HepG2 (cell line): ENCODE data around the gene CTSW. TPM values are rescaled to one million over a fixed set of nuclear protein-coding genes. Genes with fewer than 3 reads are reported as not detected.

Experiments
- ARNT ChIP-seq: fragments of 450-650 bp; IDR thresholded peaks from 2 replicates; pipeline ENCODE4 v1.6.1; 2017
- CAMTA2 ChIP-seq: sonication (generic); formaldehyde crosslinking; IDR thresholded peaks from 2 replicates; pipeline ENCODE4 v1.4.0; 2020; ENCODE audit warnings: mild to moderate bottlenecking, missing genetic modification reagents, borderline replicate concordance
- CC2D1A ChIP-seq: sonication (generic); formaldehyde crosslinking; IDR thresholded peaks from 2 replicates; pipeline ENCODE4 v1.8.1; 2023; ENCODE audit warnings: mild to moderate bottlenecking, missing genetic modification reagents
- ESRRA ChIP-seq: sonication (generic); formaldehyde crosslinking; IDR thresholded peaks from 2 replicates; pipeline ENCODE4 v1.5.1; 2020; ENCODE audit warnings: mild to moderate bottlenecking, low read depth, missing genetic modification reagents
- FOXK1 ChIP-seq: sonication (generic); formaldehyde crosslinking; IDR thresholded peaks from 2 replicates; pipeline ENCODE4 v1.4.0; 2020; ENCODE audit warnings: low read depth, missing genetic modification reagents, borderline replicate concordance
- GATA4 ChIP-seq: sonication (generic); IDR thresholded peaks from 2 replicates; pipeline ENCODE4 v1.6.1; 2016; ENCODE audit warnings: antibody characterized with exemption, low read depth, borderline replicate concordance
- GFI1 ChIP-seq: sonication (generic); formaldehyde crosslinking; IDR thresholded peaks from 2 replicates; pipeline ENCODE4 v1.5.0; 2020; ENCODE audit warnings: missing genetic modification reagents, mild to moderate bottlenecking, borderline replicate concordance
- HNRNPH1 ChIP-seq: fragments of 200-400 bp; formaldehyde crosslinking; optimal IDR thresholded peaks from 2 replicates; pipeline ENCODE3; 2017; ENCODE audit warnings: mild to moderate bottlenecking, low read depth, low read length
- HNRNPK ChIP-seq: fragments of 200-400 bp; formaldehyde crosslinking; IDR thresholded peaks from 2 replicates; pipeline ENCODE4 v1.6.1; 2018; ENCODE audit warnings: low read length, low read depth, moderate library complexity, mild to moderate bottlenecking; ENCODE audit not compliant: poor library complexity, severe bottlenecking
- MLLT10 ChIP-seq: sonication (generic); formaldehyde crosslinking; IDR thresholded peaks from 2 replicates; pipeline ENCODE4 v1.4.0; 2020; ENCODE audit warnings: missing genetic modification reagents
- MTERF4 ChIP-seq: sonication (generic); formaldehyde crosslinking; IDR thresholded peaks from 2 replicates; pipeline ENCODE4 v1.8.0; 2023; ENCODE audit warnings: mild to moderate bottlenecking, missing genetic modification reagents
- NFIC ChIP-seq: IDR thresholded peaks from 2 replicates; pipeline ENCODE4 v1.6.1; 2012; ENCODE audit warnings: mild to moderate bottlenecking, low read length, inconsistent platforms
- NPAS2 ChIP-seq: sonication (generic); formaldehyde crosslinking; IDR thresholded peaks from 2 replicates; pipeline ENCODE4 v1.8.0; 2022; ENCODE audit warnings: mild to moderate bottlenecking, missing genetic modification reagents, borderline replicate concordance
- NR2C2 ChIP-seq: sonication (generic); formaldehyde crosslinking; IDR thresholded peaks from 2 replicates; pipeline ENCODE4 v1.4.0; 2020; ENCODE audit warnings: missing genetic modification reagents, mild to moderate bottlenecking, moderate library complexity, borderline replicate concordance
- NR3C1 ChIP-seq: sonication (generic); formaldehyde crosslinking; IDR thresholded peaks from 2 replicates; pipeline ENCODE4 v1.4.0; 2020; ENCODE audit warnings: missing genetic modification reagents
- SIN3A ChIP-seq: IDR thresholded peaks from 2 replicates; pipeline ENCODE4 v1.6.1; 2011; ENCODE audit warnings: low read depth, mild to moderate bottlenecking, control low read depth, low read length, borderline replicate concordance
- SRSF4 ChIP-seq: fragments of 200-400 bp; formaldehyde crosslinking; IDR thresholded peaks from one replicate; pipeline ENCODE4 v1.6.1; 2018; ENCODE audit warnings: mild to moderate bottlenecking, low read depth, low read length, moderate library complexity; ENCODE audit not compliant: poor library complexity, severe bottlenecking
- TBP ChIP-seq: sonication (generic); formaldehyde crosslinking; IDR thresholded peaks from 2 replicates; pipeline ENCODE4 v1.5.0; 2020; ENCODE audit warnings: missing genetic modification reagents
- ZNF121 ChIP-seq: sonication (generic); formaldehyde crosslinking; IDR thresholded peaks from 2 replicates; pipeline ENCODE4 v1.5.0; 2020; ENCODE audit warnings: mild to moderate bottlenecking, missing genetic modification reagents
- ZNF138 ChIP-seq: sonication (generic); formaldehyde crosslinking; IDR thresholded peaks from 2 replicates; pipeline ENCODE4 v1.5.0; 2020; ENCODE audit warnings: mild to moderate bottlenecking, low read depth, missing genetic modification reagents
- ZNF263 ChIP-seq: sonication (generic); formaldehyde crosslinking; IDR thresholded peaks from 2 replicates; pipeline ENCODE4 v1.4.0; 2020; ENCODE audit warnings: missing genetic modification reagents
- ZNF33B ChIP-seq: sonication (generic); formaldehyde crosslinking; IDR thresholded peaks from 2 replicates; pipeline ENCODE4 v1.5.1; 2020; ENCODE audit warnings: mild to moderate bottlenecking, missing genetic modification reagents
- ZNF576 ChIP-seq: sonication (generic); formaldehyde crosslinking; IDR thresholded peaks from 2 replicates; pipeline ENCODE4 v1.4.0; 2020; ENCODE audit warnings: mild to moderate bottlenecking, missing genetic modification reagents
- ZNF614 ChIP-seq: IDR thresholded peaks from 2 replicates; pipeline ENCODE4 v1.6.1; 2018; ENCODE audit warnings: missing biosample characterization, missing genetic modification reagents, inconsistent platforms, borderline replicate concordance
- ZNF891 ChIP-seq: sonication (generic); formaldehyde crosslinking; IDR thresholded peaks from 2 replicates; pipeline ENCODE4 v1.5.0; 2020; ENCODE audit warnings: mild to moderate bottlenecking, missing genetic modification reagents
- polyA plus RNA-seq, 8 experiments: library from polyadenylated mRNA; depleted of rRNA in 3 of 8; stranded (reverse) in 7 of 8; unstranded in 1 of 8; fragments of >200 nt; fragmentation: Illumina TruSeq in 4 of 8; extraction: Trizol in 4 of 8; gene quantifications; 2 replicates each; pipeline versions ENCODE4 v1.2.1 to v1.2.3, GENCODE V29; 2011 to 2016; ENCODE audit warnings: low read depth in 4 of 8, missing spikeins in 1 of 8, mixed read lengths in 1 of 8; ENCODE audit not compliant: insufficient read depth in 1 of 8
- total RNA-seq, 5 experiments: library from RNA; depleted of rRNA; stranded (reverse); fragments of >200 nt; fragmentation: Illumina TruSeq; extraction: Trizol; gene quantifications; 2 replicates each; pipeline ENCODE4 v1.2.3, GENCODE V29; 2016; ENCODE audit warnings: low read depth in 1 of 5
- TF ChIP-seq, protein P1 (sequence below): sonication (generic); formaldehyde crosslinking; IDR thresholded peaks from 2 replicates; pipeline ENCODE4 v1.4.0; 2020; ENCODE audit warnings: missing genetic modification reagents

Gene CTSW
- total and polyA plus RNA-seq, 2 of the 13 experiments (the other 11 are each of a cell fraction or from before 2014, with no cell fraction given) = 0.09 TPM; not detected in 1

- TF ChIP-seq ESRRA (CRISPR knock-in tag) = peak; percentile 49; the same call in 1 of the 2 replicates
- TF ChIP-seq ZNF263 (CRISPR knock-in tag) = peak; percentile 67; the same call in 1 of the 2 replicates
- TF ChIP-seq ARNT = no peak
- TF ChIP-seq NPAS2 (CRISPR knock-in tag) = 0 out of 2 replicates have a peak, but pooled peaks have one; percentile 57
- TF ChIP-seq, protein P1, sequence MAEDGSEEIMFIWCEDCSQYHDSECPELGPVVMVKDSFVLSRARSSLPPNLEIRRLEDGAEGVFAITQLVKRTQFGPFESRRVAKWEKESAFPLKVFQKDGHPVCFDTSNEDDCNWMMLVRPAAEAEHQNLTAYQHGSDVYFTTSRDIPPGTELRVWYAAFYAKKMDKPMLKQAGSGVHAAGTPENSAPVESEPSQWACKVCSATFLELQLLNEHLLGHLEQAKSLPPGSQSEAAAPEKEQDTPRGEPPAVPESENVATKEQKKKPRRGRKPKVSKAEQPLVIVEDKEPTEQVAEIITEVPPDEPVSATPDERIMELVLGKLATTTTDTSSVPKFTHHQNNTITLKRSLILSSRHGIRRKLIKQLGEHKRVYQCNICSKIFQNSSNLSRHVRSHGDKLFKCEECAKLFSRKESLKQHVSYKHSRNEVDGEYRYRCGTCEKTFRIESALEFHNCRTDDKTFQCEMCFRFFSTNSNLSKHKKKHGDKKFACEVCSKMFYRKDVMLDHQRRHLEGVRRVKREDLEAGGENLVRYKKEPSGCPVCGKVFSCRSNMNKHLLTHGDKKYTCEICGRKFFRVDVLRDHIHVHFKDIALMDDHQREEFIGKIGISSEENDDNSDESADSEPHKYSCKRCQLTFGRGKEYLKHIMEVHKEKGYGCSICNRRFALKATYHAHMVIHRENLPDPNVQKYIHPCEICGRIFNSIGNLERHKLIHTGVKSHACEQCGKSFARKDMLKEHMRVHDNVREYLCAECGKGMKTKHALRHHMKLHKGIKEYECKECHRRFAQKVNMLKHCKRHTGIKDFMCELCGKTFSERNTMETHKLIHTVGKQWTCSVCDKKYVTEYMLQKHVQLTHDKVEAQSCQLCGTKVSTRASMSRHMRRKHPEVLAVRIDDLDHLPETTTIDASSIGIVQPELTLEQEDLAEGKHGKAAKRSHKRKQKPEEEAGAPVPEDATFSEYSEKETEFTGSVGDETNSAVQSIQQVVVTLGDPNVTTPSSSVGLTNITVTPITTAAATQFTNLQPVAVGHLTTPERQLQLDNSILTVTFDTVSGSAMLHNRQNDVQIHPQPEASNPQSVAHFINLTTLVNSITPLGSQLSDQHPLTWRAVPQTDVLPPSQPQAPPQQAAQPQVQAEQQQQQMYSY (CRISPR knock-in tag) = peak; percentile 44; the same call in 1 of the 2 replicates
- TF ChIP-seq MTERF4 = peak; percentile 73; the same call in 1 of the 2 replicates
- no peak for TF ChIP-seq NR3C1
- TF ChIP-seq ZNF891 (CRISPR knock-in tag) = no peak; the same call in 1 of the 2 replicates
- TF ChIP-seq FOXK1 (CRISPR knock-in tag) = peak; percentile 30; the same call in 1 of the 2 replicates
- TF ChIP-seq ZNF138 (CRISPR knock-in tag) = peak; percentile 80; the same call in 1 of the 2 replicates
- TF ChIP-seq ZNF121 (CRISPR knock-in tag) = no peak
- no peak for TF ChIP-seq MLLT10 (CRISPR knock-in tag)
- TF ChIP-seq GATA4 = 0 out of 2 replicates have a peak, but pooled peaks have one; percentile 40
- peak; percentile 59 for TF ChIP-seq HNRNPK
- TF ChIP-seq TBP (CRISPR knock-in tag) = no peak
- no peak for TF ChIP-seq ZNF576 (CRISPR knock-in tag)
- no peak for TF ChIP-seq CC2D1A
- TF ChIP-seq NR2C2 (CRISPR knock-in tag) = peak; percentile 52
- TF ChIP-seq ZNF614 (CRISPR knock-in tag) = no peak
- TF ChIP-seq HNRNPH1 = no peak
- TF ChIP-seq ZNF33B (CRISPR knock-in tag) = no peak
- no peak for TF ChIP-seq SRSF4
- no peak for TF ChIP-seq GFI1 (CRISPR knock-in tag)
- no peak for TF ChIP-seq CAMTA2 (CRISPR knock-in tag)
- peak; percentile 49; the same call in 1 of the 2 replicates for TF ChIP-seq SIN3A
- no peak for TF ChIP-seq NFIC
These were observed 10.9 kb downstream of the CTSW start, which contains the start of gene CCDC85B (continued) for GRCh38 chr11:65890324-65891218.
